ENCODE results near the gene SURF6. TPM values are rescaled to one million over a fixed set of nuclear protein-coding genes. Genes with fewer than 3 reads are reported as not detected.
"Not testable (repeated sequence)": the region's sequence is repeated elsewhere in the genome, so short reads cannot be mapped to it uniquely, and the experiment has no call there.

SURF6 gene
- total RNA-seq, 1 donor from 2014 or later, result 15.0 TPM

DNA sequence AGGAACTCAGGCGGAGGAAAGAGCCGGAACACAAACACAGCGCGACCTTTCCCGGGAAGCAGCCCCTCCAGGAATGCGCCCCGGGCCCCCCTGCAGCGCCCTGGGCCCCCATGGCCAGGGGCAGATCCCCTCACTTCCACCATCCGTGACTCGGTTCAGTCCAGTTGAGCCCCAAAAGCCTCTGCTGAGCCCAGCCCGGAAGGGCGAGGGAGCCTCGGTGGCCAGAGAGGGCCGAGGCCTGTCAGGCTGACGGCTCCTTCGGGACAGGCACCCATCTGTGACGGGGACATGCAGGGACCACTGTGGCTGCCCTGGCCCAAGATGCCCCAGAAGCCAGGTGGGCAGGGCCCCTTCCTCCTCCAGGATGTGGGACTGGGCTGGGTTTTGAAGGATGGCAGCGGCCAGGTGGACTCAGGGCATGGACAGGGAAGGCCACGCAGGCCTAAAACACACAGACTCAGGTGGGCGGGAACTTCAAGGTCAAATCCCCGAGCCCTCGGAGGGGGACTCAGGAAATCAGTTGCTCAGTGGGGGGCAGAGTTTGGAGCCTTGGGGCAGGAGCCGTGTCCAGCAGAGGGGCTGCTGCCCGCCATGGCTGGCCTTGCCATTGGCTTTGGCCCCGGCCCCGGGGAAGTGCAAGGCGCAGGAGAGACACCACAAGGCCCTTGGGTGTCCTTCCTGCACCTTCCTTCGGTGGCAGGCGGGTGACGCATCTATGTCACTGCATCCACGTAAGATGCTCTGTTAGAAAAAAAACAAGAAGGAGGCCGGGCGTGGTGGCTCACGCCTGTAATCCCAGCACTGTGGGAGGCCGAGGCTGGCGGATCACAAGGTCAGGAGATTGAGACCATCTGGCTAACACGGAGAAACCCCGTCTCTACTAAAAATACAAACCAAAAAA lies 31.3 kb downstream of the SURF6 start:
- Mint-ChIP-seq H3K27ac (ENCODE audit: unreplicated experiment) (no peak overlapping the region), H3K27me3 (ENCODE audit: unreplicated experiment) (peaks cover 5% of the 10 kb centered on the region), H3K4me3 (ENCODE audit: unreplicated experiment) (no peak overlapping the region), H3K36me3 (ENCODE audit: unreplicated experiment) (peaks cover 21% of the 10 kb centered on the region), H3K4me1 (ENCODE audit: low read depth, unreplicated experiment) (peaks cover 17% of the 10 kb centered on the region), H3K9me3 (ENCODE audit: unreplicated experiment) (peaks cover 9% of the 10 kb centered on the region)
- TF ChIP-seq, protein P1, sequence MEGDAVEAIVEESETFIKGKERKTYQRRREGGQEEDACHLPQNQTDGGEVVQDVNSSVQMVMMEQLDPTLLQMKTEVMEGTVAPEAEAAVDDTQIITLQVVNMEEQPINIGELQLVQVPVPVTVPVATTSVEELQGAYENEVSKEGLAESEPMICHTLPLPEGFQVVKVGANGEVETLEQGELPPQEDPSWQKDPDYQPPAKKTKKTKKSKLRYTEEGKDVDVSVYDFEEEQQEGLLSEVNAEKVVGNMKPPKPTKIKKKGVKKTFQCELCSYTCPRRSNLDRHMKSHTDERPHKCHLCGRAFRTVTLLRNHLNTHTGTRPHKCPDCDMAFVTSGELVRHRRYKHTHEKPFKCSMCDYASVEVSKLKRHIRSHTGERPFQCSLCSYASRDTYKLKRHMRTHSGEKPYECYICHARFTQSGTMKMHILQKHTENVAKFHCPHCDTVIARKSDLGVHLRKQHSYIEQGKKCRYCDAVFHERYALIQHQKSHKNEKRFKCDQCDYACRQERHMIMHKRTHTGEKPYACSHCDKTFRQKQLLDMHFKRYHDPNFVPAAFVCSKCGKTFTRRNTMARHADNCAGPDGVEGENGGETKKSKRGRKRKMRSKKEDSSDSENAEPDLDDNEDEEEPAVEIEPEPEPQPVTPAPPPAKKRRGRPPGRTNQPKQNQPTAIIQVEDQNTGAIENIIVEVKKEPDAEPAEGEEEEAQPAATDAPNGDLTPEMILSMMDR (IDR thresholded peaks at IDR 0.05; ENCODE audit: partially characterized antibody, unreplicated experiment), result no peak
- no peak for DNase-seq

DNA sequence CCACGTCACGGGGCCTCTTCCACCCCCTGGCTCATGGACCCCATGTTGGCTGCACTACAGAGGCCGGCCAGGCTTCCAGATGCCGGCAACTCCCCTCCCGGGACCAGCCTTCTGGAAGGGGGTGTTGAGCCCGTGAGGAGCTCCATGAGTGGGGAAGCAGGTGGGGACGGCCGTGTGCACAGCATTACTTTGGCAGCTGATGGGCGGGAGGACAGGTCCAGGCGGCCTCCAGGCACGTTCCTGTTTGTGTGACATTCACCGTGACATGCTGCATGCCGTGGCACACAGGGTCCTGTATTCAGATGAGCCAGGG lies 31.9 kb downstream of the SURF6 start:
- Mint-ChIP-seq H3K36me3 (ENCODE audit: unreplicated experiment) (peaks cover 19% of the 10 kb centered on the region), H3K27me3 (ENCODE audit: unreplicated experiment) (peaks cover 5% of the 10 kb centered on the region), H3K9me3 (ENCODE audit: unreplicated experiment) (peaks cover 10% of the 10 kb centered on the region), H3K4me1 (ENCODE audit: low read depth, unreplicated experiment) (peaks cover 18% of the 10 kb centered on the region), H3K4me3 (ENCODE audit: unreplicated experiment) (no peak overlapping the region), H3K27ac (ENCODE audit: unreplicated experiment) (no peak overlapping the region)
- TF ChIP-seq, protein P1 (IDR thresholded peaks at IDR 0.05; ENCODE audit: partially characterized antibody, unreplicated experiment), result no peak
- DNase-seq, result peak; percentile 41

DNA sequence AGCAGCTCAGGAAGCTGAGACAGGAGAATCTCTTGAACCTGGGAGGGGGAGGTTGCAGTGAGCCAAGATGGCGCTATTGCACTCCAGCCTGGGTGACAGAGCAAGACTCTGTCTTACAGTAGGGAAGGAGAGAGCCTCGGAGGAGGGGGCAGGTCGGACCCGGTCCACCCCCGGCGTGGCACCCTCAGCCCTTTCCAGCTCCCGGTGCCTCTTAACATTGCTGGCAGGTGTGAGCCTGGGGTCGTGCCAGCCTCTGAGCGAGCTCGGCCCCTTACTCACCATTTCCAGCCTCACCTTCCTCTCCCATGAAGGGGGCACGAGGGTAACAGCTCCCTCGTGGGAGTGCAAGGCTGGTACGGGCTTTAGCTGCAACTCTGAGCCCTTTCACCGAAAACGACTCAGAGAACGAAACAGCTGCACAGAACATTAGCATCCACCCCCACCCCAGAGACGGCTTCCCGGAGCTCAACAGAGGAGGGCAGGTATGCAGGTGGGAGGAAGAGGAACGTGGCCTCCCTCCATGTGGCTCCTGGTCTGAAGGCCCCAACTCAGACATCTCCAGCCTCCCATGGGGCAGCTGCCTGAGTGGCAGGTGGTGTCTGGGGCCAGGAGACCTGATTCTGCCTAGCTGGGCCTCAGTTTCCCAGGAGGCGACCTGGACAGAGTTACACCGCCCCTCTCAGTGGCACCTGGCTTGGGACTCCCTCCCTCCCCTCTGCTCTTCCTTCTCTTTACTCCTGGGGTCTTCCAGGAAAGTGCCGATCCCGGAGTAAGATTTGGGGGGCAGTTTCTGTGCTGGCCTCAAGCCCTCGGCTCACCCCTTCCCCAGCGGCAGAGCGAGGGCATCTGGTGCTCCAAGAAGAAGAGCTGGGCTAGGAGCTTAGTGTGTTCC lies 32.5 kb downstream of the SURF6 start:
- TF ChIP-seq, protein P1 (IDR thresholded peaks at IDR 0.05; ENCODE audit: partially characterized antibody, unreplicated experiment), result no peak
- DNase-seq, result no peak
- no peak overlapping the region for H3K4me3 Mint-ChIP-seq (ENCODE audit: unreplicated experiment)
- H3K27ac Mint-ChIP-seq (ENCODE audit: unreplicated experiment), result no peak overlapping the region
- peaks cover 9% of the 10 kb centered on the region for H3K9me3 Mint-ChIP-seq (ENCODE audit: unreplicated experiment)
- H3K4me1 Mint-ChIP-seq (ENCODE audit: low read depth, unreplicated experiment), result peaks cover 18% of the 10 kb centered on the region
- H3K36me3 Mint-ChIP-seq (ENCODE audit: unreplicated experiment), result peaks cover 16% of the 10 kb centered on the region
- peaks cover 5% of the 10 kb centered on the region for H3K27me3 Mint-ChIP-seq (ENCODE audit: unreplicated experiment)

DNA sequence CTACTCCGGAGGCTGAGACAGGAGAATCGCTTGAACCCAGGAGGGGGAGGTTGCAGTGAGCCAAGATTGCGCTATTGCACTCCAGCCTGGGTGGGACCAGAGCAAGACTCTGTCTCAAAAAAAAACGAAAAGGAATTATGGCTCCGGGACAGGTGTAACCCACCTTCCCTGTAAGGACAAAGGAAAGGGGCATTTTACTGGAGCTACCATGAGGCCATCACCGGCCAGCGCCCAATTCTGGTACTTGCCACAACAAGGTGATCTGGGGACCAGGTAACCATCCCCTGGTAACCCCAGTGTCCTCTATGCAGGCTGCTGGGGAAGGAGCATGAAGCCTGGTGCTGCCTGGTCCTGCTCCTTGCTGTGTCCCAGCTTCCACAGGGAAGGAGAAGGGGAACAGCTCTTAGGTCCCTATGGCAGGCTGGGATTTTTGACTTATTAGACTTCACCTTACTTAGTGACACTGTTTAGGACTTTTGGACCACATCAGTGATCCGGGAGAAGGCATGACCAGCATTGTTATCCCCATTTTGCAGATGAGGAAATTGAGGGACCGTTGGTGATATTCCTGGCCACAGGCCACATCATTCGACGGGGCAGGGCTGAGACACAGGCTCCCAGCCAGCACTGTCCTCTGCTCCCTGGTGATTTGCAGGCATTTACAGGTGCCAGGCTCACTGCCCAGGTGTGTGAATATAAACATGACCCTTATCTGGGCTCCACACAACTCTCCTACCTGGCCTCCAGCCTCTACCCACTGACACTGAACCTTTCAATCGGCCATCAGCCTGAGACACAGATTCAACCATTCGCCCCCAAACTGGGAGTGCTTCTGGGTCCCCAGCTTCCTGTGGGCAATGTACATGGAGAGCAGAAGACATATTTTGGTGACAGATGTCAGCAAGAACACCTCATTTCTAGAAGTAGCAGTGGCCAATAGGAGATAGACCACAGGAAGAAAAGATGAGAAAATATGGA lies 34.4 kb downstream of the SURF6 start:
- Mint-ChIP-seq H3K36me3 (ENCODE audit: unreplicated experiment) (peaks cover 10% of the 10 kb centered on the region), H3K4me1 (ENCODE audit: low read depth, unreplicated experiment) (peaks cover 11% of the 10 kb centered on the region), H3K27me3 (ENCODE audit: unreplicated experiment) (peaks cover 2% of the 10 kb centered on the region), H3K27ac (ENCODE audit: unreplicated experiment) (peak overlapping the region; percentile 9), H3K9me3 (ENCODE audit: unreplicated experiment) (peaks cover 7% of the 10 kb centered on the region), H3K4me3 (ENCODE audit: unreplicated experiment) (no peak overlapping the region)
- TF ChIP-seq, protein P1 (IDR thresholded peaks at IDR 0.05; ENCODE audit: partially characterized antibody, unreplicated experiment), result no peak
- DNase-seq, result no peak

DNA sequence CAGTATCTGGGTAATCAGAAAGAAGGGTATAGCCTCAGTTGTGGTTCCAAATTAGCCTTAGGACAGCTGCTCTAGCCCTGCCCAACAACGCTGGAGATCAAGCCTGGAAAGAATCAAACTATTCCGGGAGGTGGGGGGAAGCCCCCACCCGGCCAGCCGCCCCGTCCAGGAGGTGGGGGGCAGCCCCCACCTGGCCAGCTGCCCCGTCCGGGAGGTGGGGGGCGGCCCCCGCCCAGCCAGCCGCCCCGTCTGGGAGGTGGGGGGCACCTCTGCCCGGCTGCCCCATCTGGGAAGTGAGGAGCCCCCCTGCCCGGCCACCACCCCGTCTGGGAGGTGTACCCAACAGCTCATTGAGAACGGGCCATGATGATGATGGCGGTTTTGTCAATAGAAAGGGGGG lies 36.0 kb downstream of the SURF6 start:
- not testable (repeated sequence) for DNase-seq; H3K27me3 Mint-ChIP-seq (ENCODE audit: unreplicated experiment); H3K4me3 Mint-ChIP-seq (ENCODE audit: unreplicated experiment); H3K27ac Mint-ChIP-seq (ENCODE audit: unreplicated experiment); H3K4me1 Mint-ChIP-seq (ENCODE audit: low read depth, unreplicated experiment); H3K9me3 Mint-ChIP-seq (ENCODE audit: unreplicated experiment)
- H3K36me3 Mint-ChIP-seq (ENCODE audit: unreplicated experiment), result peaks cover 10% of the 10 kb centered on the region
